HG03196 (cell line): ENCODE data around the gene ZNF277.

Experiments
- ATAC-seq: cut with Tn5 transposase; IDR thresholded peaks from one replicate; pipeline ENCODE4 v1.9.1; 2021; ENCODE audit not compliant: unreplicated experiment

ZNF277 gene

GRCh38 chr7:112184455-112184854 is 22.0 kb upstream of the ZNF277 start:
- ATAC-seq: no peak

DNA sequence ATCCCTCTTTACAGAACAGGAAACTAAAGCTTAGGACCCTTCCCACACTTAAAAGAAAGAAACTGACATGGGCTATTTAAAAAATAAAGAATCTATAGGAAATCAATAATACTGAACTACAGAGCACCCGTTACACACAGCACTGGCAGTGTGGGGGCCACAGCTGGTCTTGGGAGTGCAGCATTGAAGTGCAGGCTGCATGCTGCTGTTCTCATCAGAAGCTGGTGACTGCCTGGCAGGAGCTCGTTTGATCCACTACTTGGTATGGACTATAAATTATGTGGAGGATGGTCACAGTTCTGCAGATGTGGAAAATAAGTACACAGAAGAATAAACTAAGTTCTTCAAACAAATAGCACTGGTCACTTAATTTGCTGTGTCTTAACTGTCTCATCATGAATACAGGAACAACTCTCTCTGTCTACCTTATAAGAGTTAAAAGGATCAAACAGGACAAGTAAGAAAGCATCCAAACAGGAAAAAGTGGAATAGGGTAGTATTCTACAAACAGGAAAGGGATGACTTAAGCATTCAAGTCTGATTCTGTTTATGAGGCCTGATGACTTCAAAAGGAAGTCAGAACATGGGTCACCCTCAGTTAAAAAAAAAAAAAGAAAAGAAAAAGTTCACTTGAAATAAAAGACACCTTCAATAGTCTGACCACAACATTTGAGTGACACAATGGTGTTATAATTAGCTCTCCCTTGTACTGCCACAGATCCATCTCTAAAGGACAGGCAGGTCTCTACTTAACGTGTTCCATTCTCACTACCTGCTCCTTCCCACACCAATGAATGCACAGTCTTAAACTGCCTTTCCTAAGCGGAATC is 21.3 kb upstream of the ZNF277 start:
- ATAC-seq: no peak

- ATAC-seq: no peak
Observed at GRCh38 chr7:112186300-112186699, 20.2 kb upstream of the ZNF277 start.

DNA sequence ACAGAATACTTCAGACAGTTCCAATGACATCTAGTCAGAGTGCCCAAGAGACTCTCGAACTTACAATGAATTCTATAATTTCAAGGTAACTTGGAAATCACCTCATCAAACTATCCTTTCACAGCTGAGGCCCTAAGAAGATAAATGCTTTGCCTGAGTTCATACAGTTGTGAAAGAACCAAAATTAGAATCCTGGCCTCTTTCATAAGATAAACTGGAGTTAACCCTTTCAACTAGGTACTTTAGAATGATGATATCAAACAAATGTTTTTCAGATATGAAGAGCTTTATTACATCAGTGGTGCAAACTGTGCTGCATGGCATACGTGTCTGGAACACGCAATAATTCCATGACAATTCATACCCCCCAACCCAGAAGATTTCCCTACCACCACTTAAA is 18.2 kb upstream of the ZNF277 start:
- ATAC-seq: no peak

GRCh38 chr7:112189691-112190090 is 16.8 kb upstream of the ZNF277 start:
- ATAC-seq: no peak

GRCh38 chr7:112190120-112190519 is 16.4 kb upstream of the ZNF277 start:
- ATAC-seq: no peak

- no peak for ATAC-seq
Observed at GRCh38 chr7:112192236-112193154, 14.0 kb upstream of the ZNF277 start.

- no peak for ATAC-seq
Observed at GRCh38 chr7:112193915-112194502, 12.5 kb upstream of the ZNF277 start.

DNA sequence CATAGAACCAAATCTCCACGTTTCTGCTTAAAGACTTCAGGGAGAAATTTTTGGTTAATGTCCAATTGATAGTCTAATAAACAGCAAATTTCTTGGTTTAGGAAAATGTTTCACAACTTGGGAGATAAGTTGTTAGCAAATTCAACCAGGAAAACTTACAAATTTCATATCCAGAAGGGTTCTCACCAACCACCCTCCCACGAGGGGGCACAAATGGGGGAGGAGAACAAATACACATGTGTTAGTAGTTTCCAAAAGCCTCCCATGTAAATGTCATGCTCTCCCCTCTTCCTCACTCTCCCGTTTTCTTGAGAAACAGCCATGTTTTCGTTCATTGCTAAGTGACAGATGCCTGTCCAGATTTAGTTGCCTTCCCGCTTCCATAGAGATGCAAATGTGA is 10.8 kb upstream of the ZNF277 start:
- ATAC-seq: no peak

DNA sequence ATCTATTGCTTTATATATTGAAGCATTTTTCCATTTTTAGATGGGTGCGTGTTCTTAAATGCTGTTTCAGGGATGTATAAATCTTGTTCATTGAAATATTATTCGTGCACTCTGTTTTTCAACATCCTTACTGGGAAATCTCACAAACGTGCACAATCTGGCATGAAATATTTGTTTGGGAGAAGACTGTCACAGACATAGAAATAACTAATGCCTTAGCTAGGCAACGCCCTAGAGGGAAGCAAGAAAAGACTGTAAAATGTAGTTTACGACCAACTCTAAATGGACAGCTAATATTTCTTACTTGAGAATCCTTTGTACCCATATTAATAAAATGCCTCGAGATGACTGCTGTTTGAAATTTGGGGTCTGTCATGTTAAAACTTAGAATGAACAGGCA is 9.2 kb upstream of the ZNF277 start:
- no peak for ATAC-seq

GRCh38 chr7:112199035-112199655 is 7.3 kb upstream of the ZNF277 start:
- ATAC-seq: no peak

- no peak for ATAC-seq
Observed at GRCh38 chr7:112199672-112200071, 6.8 kb upstream of the ZNF277 start.

DNA sequence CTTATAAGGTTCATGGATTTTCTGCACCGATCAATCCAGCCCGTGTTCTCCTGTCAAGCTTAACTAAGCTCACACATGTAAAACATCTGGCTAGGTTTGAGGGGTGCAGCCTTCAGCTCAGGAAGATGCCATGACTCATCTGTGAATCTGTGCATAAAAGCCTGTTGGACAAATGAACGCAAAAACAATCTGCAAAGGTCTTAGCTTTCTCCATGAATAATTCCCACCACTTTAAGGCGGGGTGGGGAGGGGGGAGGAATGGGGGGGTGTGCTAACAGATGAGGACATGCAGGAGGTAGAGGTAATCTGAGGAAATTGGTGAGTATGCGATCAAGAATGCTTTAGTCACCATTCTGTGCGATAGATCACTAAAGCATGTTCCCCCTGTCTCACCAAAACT is 5.1 kb upstream of the ZNF277 start:
- no peak for ATAC-seq

DNA sequence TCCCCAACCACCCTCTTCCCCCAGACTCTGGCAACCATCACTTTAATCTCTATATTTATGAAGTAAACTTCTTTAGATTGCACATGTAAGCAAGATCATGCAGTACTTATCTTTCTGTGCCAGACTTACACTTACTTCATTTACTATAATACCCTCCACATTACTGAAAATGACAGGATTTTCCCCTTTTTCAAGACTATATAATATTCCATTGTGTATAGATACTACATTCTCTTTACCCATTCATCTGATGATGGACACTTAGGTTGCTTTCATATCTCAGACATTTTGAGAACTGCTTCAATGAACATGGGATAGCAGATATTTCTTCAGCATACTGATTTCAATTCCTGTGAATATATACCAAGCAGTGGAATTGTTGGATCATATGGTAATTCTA is 4.7 kb upstream of the ZNF277 start:
- ATAC-seq: no peak

- ATAC-seq: no peak
Observed at GRCh38 chr7:112202816-112203215, 3.7 kb upstream of the ZNF277 start.

DNA sequence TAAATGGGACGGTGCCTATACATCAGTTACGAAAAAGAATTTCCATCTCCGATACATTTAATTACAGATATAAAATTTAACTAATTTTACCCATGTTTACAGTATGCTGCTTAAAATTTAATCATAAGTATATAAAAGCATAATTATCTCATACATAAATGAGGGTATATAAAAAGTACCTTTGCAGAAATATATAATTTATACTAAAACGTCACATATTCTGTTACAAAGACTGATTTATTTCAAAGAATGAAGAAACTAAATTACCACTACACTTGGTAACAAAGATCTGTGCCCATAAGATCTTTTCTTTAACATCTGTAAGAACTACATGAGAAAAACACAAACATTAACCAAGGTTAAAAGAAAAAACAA is 3.1 kb upstream of the ZNF277 start:
- no peak for ATAC-seq

GRCh38 chr7:112204499-112205342 is 1.8 kb upstream of the ZNF277 start:
- no peak for ATAC-seq

- peak; percentile 12 for ATAC-seq
Observed at GRCh38 chr7:112205343-112206237, 905 bp upstream of the ZNF277 start.

DNA sequence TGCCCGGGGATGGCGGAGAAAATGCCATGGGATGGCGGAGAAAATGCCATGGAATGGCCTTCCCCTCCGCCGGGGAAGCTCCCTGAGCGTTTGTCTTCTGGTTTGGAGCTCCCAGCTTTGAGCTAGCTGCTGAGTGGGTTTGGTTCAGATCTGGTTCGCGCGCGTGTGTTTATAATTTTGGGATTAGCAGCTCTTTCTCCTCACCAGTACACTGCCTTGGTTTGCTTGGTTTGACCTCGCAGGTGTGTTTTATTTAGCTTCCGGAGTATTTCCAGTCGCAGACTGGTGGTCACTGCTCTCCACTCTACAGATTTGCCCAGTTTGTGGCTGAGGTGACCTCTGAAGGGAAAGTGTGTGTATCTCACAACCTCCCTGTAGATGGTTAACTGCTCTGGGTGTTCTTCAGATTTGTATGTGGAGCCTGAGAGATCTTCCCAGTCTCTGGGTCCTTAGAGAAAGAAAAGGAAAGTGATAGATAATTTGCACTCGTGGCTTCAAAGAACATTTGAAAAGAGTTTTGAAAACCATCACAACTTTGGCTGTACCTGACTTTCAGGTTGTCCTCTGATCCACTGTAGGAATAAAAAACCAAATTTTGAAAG is 597 bp downstream of the ZNF277 start:
- ATAC-seq: no peak
